ENCODE measurements around the gene CELF4. TPM values are rescaled to one million over a fixed set of nuclear protein-coding genes. Genes with fewer than 3 reads are reported as not detected.

Gene CELF4
- polyA plus RNA-seq, 1 donor (not counting 4 experiments of a cell fraction or from before 2014, with no cell fraction given): not detected

- Histone ChIP-seq H3K36me3 (ENCODE audit: control insufficient read depth in 2 of 2, extremely low read depth in 1 of 2, insufficient read depth in 2 of 2, low read length in 2 of 2) (no peaks in the 10 kb centered on the region), H4K20me1 (ENCODE audit: control insufficient read depth, extremely low read depth, insufficient read depth, low read length) (no peaks in the 10 kb centered on the region), H3K4me1 (ENCODE audit: control insufficient read depth, extremely low read depth, insufficient read depth, low read length) (no peaks in the 10 kb centered on the region), H3K4me3 (ENCODE audit: control insufficient read depth in 2 of 3, extremely low read depth in 1 of 3, insufficient read depth in 2 of 3, low read depth in 1 of 3, low read length in 3 of 3) (no peak overlapping the region), H2AFZ (ENCODE audit: control insufficient read depth, low read length) (no peak overlapping the region), H3K9me3 (ENCODE audit: control insufficient read depth, low read depth, low read length) (no peaks in the 10 kb centered on the region), H3K9me1 (ENCODE audit: control insufficient read depth, extremely low read depth, insufficient read depth, low read length) (no peaks in the 10 kb centered on the region), H3K4me2 (ENCODE audit: control insufficient read depth, extremely low read depth, insufficient read depth, low read depth, low read length) (no peak overlapping the region), H3K79me2 (ENCODE audit: control insufficient read depth, insufficient read depth, low read length) (no peaks in the 10 kb centered on the region), H3K27ac (ENCODE audit: control insufficient read depth, insufficient read depth, low read length) (no peak overlapping the region), H3K9ac (ENCODE audit: control insufficient read depth, extremely low read depth, insufficient read depth, low read length) (no peak overlapping the region), H3K27me3 (ENCODE audit: control insufficient read depth, extremely low read depth, insufficient read depth, low read length) (no peaks in the 10 kb centered on the region)
- TF ChIP-seq CTCF (optimal IDR thresholded peaks at IDR 0.05 in 1 of 3, IDR thresholded peaks at IDR 0.05 in 1 of 3, conservative IDR thresholded peaks at IDR 0.05 in 1 of 3; ENCODE audit: extremely low read depth in 1 of 3, insufficient read depth in 2 of 3, low read length in 3 of 3): no peak
- TF ChIP-seq EZH2 (IDR thresholded peaks at IDR 0.05; ENCODE audit: low read length): no peak
- dilution Hi-C loops (cut with MboI; ENCODE audit: extremely low pct_ligation_motif_present, low sequenced_read_pairs): no loop called here
- no peak for DNase-seq (ENCODE audit: low read depth, low spot score)
- no peak for FAIRE-seq
Measured at GRCh38 chr18:37318360-37319355, 246.9 kb downstream of the CELF4 start.

- DNase-seq (ENCODE audit: low read depth, low spot score) (no peak), FAIRE-seq (no peak)
- dilution Hi-C loops (cut with MboI; ENCODE audit: extremely low pct_ligation_motif_present, low sequenced_read_pairs): no loop called here
- no peaks in the 10 kb centered on the region for H3K79me2 ChIP-seq (ENCODE audit: control insufficient read depth, insufficient read depth, low read length)
- H3K27ac ChIP-seq (ENCODE audit: control insufficient read depth, insufficient read depth, low read length): no peak overlapping the region
- H4K20me1 ChIP-seq (ENCODE audit: control insufficient read depth, extremely low read depth, insufficient read depth, low read length): no peaks in the 10 kb centered on the region
- H3K36me3 ChIP-seq (ENCODE audit: control insufficient read depth in 2 of 2, extremely low read depth in 1 of 2, insufficient read depth in 2 of 2, low read length in 2 of 2): no peaks in the 10 kb centered on the region
- H3K9me1 ChIP-seq (ENCODE audit: control insufficient read depth, extremely low read depth, insufficient read depth, low read length): no peaks in the 10 kb centered on the region
- H2AFZ ChIP-seq (ENCODE audit: control insufficient read depth, low read length): no peak overlapping the region
- no peak overlapping the region for H3K9ac ChIP-seq (ENCODE audit: control insufficient read depth, extremely low read depth, insufficient read depth, low read length)
- H3K4me1 ChIP-seq (ENCODE audit: control insufficient read depth, extremely low read depth, insufficient read depth, low read length): no peaks in the 10 kb centered on the region
- H3K4me2 ChIP-seq (ENCODE audit: control insufficient read depth, extremely low read depth, insufficient read depth, low read depth, low read length): no peak overlapping the region
- H3K9me3 ChIP-seq (ENCODE audit: control insufficient read depth, low read depth, low read length): no peaks in the 10 kb centered on the region
- TF ChIP-seq EZH2 (IDR thresholded peaks at IDR 0.05; ENCODE audit: low read length) (no peak), CTCF (optimal IDR thresholded peaks at IDR 0.05 in 1 of 3, IDR thresholded peaks at IDR 0.05 in 1 of 3, conservative IDR thresholded peaks at IDR 0.05 in 1 of 3; ENCODE audit: extremely low read depth in 1 of 3, insufficient read depth in 2 of 3, low read length in 3 of 3) (no peak)
- no peaks in the 10 kb centered on the region for H3K27me3 ChIP-seq (ENCODE audit: control insufficient read depth, extremely low read depth, insufficient read depth, low read length)
- H3K4me3 ChIP-seq (ENCODE audit: control insufficient read depth in 2 of 3, extremely low read depth in 1 of 3, insufficient read depth in 2 of 3, low read depth in 1 of 3, low read length in 3 of 3): no peak overlapping the region
Measured at GRCh38 chr18:37317486-37317885, 248.1 kb downstream of the CELF4 start.

Measured in keratinocyte (primary cell).